ENCODE data around the gene VSTM5.

VSTM5 gene

GRCh38 chr11:93849751-93850593 lies 446 bp downstream of the VSTM5 start:
- peaks cover 6% of the 10 kb centered on the region for H3K4me1 Mint-ChIP-seq (ENCODE audit: low read depth)
- H3K27ac Mint-ChIP-seq, result no peak overlapping the region
- no peaks in the 10 kb centered on the region for H3K36me3 Mint-ChIP-seq
- no peaks in the 10 kb centered on the region for H3K9me3 Mint-ChIP-seq (ENCODE audit: low read depth)
- peak overlapping the region; percentile 59 for H3K4me3 Mint-ChIP-seq
- peaks cover 9% of the 10 kb centered on the region for H3K27me3 Mint-ChIP-seq

- Mint-ChIP-seq H3K4me1 (ENCODE audit: low read depth) (peaks cover 6% of the 10 kb centered on the region), H3K9me3 (ENCODE audit: low read depth) (no peaks in the 10 kb centered on the region), H3K36me3 (no peaks in the 10 kb centered on the region), H3K4me3 (peak overlapping the region; percentile 59), H3K27me3 (peaks cover 8% of the 10 kb centered on the region), H3K27ac (no peak overlapping the region)
These were observed 1.2 kb downstream of the VSTM5 start for GRCh38 chr11:93849201-93849600.

- Mint-ChIP-seq H3K4me1 (ENCODE audit: low read depth) (peaks cover 6% of the 10 kb centered on the region), H3K27me3 (peaks cover 8% of the 10 kb centered on the region), H3K9me3 (ENCODE audit: low read depth) (no peaks in the 10 kb centered on the region), H3K27ac (no peak overlapping the region), H3K36me3 (no peaks in the 10 kb centered on the region), H3K4me3 (no peak overlapping the region)
These were observed 4.0 kb downstream of the VSTM5 start for GRCh38 chr11:93846411-93846810.

- H3K4me1 Mint-ChIP-seq (ENCODE audit: low read depth), result peaks cover 4% of the 10 kb centered on the region
- H3K27ac Mint-ChIP-seq, result no peak overlapping the region
- no peaks in the 10 kb centered on the region for H3K9me3 Mint-ChIP-seq (ENCODE audit: low read depth)
- H3K4me3 Mint-ChIP-seq, result no peak overlapping the region
- H3K27me3 Mint-ChIP-seq, result peaks cover 7% of the 10 kb centered on the region
- no peaks in the 10 kb centered on the region for H3K36me3 Mint-ChIP-seq
These were observed 5.0 kb downstream of the VSTM5 start for GRCh38 chr11:93845181-93846092.

- Mint-ChIP-seq H3K27me3 (peaks cover 5% of the 10 kb centered on the region), H3K36me3 (no peaks in the 10 kb centered on the region), H3K4me3 (no peak overlapping the region), H3K27ac (no peak overlapping the region), H3K4me1 (ENCODE audit: low read depth) (peaks cover 3% of the 10 kb centered on the region), H3K9me3 (ENCODE audit: low read depth) (no peaks in the 10 kb centered on the region)
These were observed 5.8 kb downstream of the VSTM5 start for GRCh38 chr11:93844568-93844967.

GRCh38 chr11:93843906-93844305 lies 6.5 kb downstream of the VSTM5 start:
- Mint-ChIP-seq H3K36me3 (no peaks in the 10 kb centered on the region), H3K4me1 (ENCODE audit: low read depth) (no peaks in the 10 kb centered on the region), H3K4me3 (no peak overlapping the region), H3K27me3 (peaks cover 1% of the 10 kb centered on the region), H3K27ac (no peak overlapping the region), H3K9me3 (ENCODE audit: low read depth) (no peaks in the 10 kb centered on the region)

- Mint-ChIP-seq H3K36me3 (no peaks in the 10 kb centered on the region), H3K27ac (no peak overlapping the region), H3K4me3 (no peak overlapping the region), H3K9me3 (ENCODE audit: low read depth) (no peaks in the 10 kb centered on the region), H3K4me1 (ENCODE audit: low read depth) (no peaks in the 10 kb centered on the region), H3K27me3 (no peaks in the 10 kb centered on the region)
These were observed 8.0 kb downstream of the VSTM5 start for GRCh38 chr11:93842461-93842860.

GRCh38 chr11:93842034-93842433 lies 8.4 kb downstream of the VSTM5 start:
- H3K4me3 Mint-ChIP-seq, result no peak overlapping the region
- no peaks in the 10 kb centered on the region for H3K9me3 Mint-ChIP-seq (ENCODE audit: low read depth)
- H3K4me1 Mint-ChIP-seq (ENCODE audit: low read depth), result no peaks in the 10 kb centered on the region
- H3K27ac Mint-ChIP-seq, result no peak overlapping the region
- H3K36me3 Mint-ChIP-seq, result no peaks in the 10 kb centered on the region
- no peaks in the 10 kb centered on the region for H3K27me3 Mint-ChIP-seq

GRCh38 chr11:93841446-93841845 lies 9.0 kb downstream of the VSTM5 start:
- Mint-ChIP-seq H3K27me3 (no peaks in the 10 kb centered on the region), H3K4me1 (ENCODE audit: low read depth) (no peaks in the 10 kb centered on the region), H3K27ac (no peak overlapping the region), H3K36me3 (no peaks in the 10 kb centered on the region), H3K9me3 (ENCODE audit: low read depth) (no peaks in the 10 kb centered on the region), H3K4me3 (no peak overlapping the region)

GRCh38 chr11:93840981-93841380 lies 9.4 kb downstream of the VSTM5 start:
- Mint-ChIP-seq H3K27ac (no peak overlapping the region), H3K4me1 (ENCODE audit: low read depth) (no peaks in the 10 kb centered on the region), H3K27me3 (no peaks in the 10 kb centered on the region), H3K9me3 (ENCODE audit: low read depth) (no peaks in the 10 kb centered on the region), H3K36me3 (no peaks in the 10 kb centered on the region), H3K4me3 (no peak overlapping the region)

GRCh38 chr11:93840180-93840579 lies 10.2 kb downstream of the VSTM5 start:
- Mint-ChIP-seq H3K27me3 (no peaks in the 10 kb centered on the region), H3K4me3 (no peak overlapping the region), H3K36me3 (no peaks in the 10 kb centered on the region), H3K4me1 (ENCODE audit: low read depth) (no peaks in the 10 kb centered on the region), H3K27ac (no peak overlapping the region), H3K9me3 (ENCODE audit: low read depth) (no peaks in the 10 kb centered on the region)

GRCh38 chr11:93838967-93839366 lies 11.5 kb downstream of the VSTM5 start:
- H3K4me1 Mint-ChIP-seq (ENCODE audit: low read depth), result no peaks in the 10 kb centered on the region
- no peak overlapping the region for H3K4me3 Mint-ChIP-seq
- H3K27me3 Mint-ChIP-seq, result no peaks in the 10 kb centered on the region

GRCh38 chr11:93832780-93833179 lies 17.6 kb downstream of the VSTM5 start:
- H3K9me3 Mint-ChIP-seq (ENCODE audit: low read depth), result no peaks in the 10 kb centered on the region

More at GRCh38 chr11:93838967-93839366, 11.5 kb downstream of the VSTM5 start:
- no peaks in the 10 kb centered on the region for H3K9me3 Mint-ChIP-seq (ENCODE audit: low read depth)
- H3K27ac Mint-ChIP-seq, result no peak overlapping the region
- no peaks in the 10 kb centered on the region for H3K36me3 Mint-ChIP-seq

GRCh38 chr11:93831343-93832127 lies 18.9 kb downstream of the VSTM5 start:
- H3K4me1 Mint-ChIP-seq (ENCODE audit: low read depth), result no peaks in the 10 kb centered on the region
- H3K27me3 Mint-ChIP-seq, result no peaks in the 10 kb centered on the region
- H3K9me3 Mint-ChIP-seq (ENCODE audit: low read depth), result no peaks in the 10 kb centered on the region
- no peaks in the 10 kb centered on the region for H3K36me3 Mint-ChIP-seq
- no peak overlapping the region for H3K27ac Mint-ChIP-seq
- H3K4me3 Mint-ChIP-seq, result no peak overlapping the region

More at GRCh38 chr11:93832780-93833179, 17.6 kb downstream of the VSTM5 start:
- no peak overlapping the region for H3K4me3 Mint-ChIP-seq
- H3K4me1 Mint-ChIP-seq (ENCODE audit: low read depth), result no peaks in the 10 kb centered on the region
- no peak overlapping the region for H3K27ac Mint-ChIP-seq
- H3K36me3 Mint-ChIP-seq, result no peaks in the 10 kb centered on the region
- H3K27me3 Mint-ChIP-seq, result no peaks in the 10 kb centered on the region
